ENCODE results near the gene SEC11A.

DNA sequence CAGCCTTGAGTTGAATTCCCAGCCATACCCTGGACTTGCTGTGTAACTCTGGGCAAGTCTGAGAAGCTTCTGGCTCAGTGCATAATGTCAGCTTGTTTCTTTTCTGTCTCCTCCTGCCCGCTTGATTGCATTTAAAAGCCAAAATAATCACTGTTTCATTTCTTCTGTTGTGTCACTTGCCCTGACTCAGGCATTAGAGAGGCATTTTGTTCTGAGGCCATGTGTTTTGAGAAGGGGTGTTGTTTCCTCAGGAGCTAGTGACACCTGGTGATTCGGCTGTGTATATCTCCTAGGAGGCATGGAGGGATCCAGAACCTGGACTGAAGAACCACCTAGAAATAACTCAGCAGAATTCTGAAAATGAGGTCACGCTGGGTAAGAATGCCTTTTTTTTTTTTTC is 77.8 kb downstream of the SEC11A start:
- no peak for TF ChIP-seq EZH2 (IDR thresholded peaks at IDR 0.05; ENCODE audit: low read length, unreplicated experiment)
- peak; percentile 51 for TF ChIP-seq CTCF (conservative IDR thresholded peaks at IDR 0.05; ENCODE audit: low read depth, low read length)

Measured in PC-3 (cell line).